Endodermal cell (in vitro differentiated cells): ENCODE results near the gene PLCB3. TPM values are rescaled to one million over a fixed set of nuclear protein-coding genes. Genes with fewer than 3 reads are reported as not detected.

ENCODE experiments used
- DNase-seq: peaks from one replicate; pipeline ENCODE4 v3.0.0-alpha.2; 2017
- H3K27ac ChIP-seq: 2 replicates; pipeline ENCODE4 v1.5.1; 2013; ENCODE audit warnings: mild to moderate bottlenecking, low read depth, low read length, moderate library complexity
- H3K27me3 ChIP-seq: 2 replicates; pipeline ENCODE4 v1.6.1; 2013; ENCODE audit warnings: mild to moderate bottlenecking, low read length, moderate library complexity; ENCODE audit not compliant: insufficient read depth, control insufficient read depth, poor library complexity, severe bottlenecking
- H3K36me3 ChIP-seq: 2 replicates; pipeline ENCODE4 v1.7.0; 2013; ENCODE audit warnings: mild to moderate bottlenecking, low read length, moderate library complexity; ENCODE audit not compliant: control insufficient read depth, insufficient read depth
- H3K4me1 ChIP-seq: one replicate; pipeline ENCODE4 v1.7.0; 2013; ENCODE audit warnings: low read length; ENCODE audit not compliant: control insufficient read depth, insufficient read depth
- H3K4me3 ChIP-seq: 2 replicates; pipeline ENCODE4 v1.5.1; 2013; ENCODE audit warnings: mild to moderate bottlenecking, low read length, moderate library complexity
- H3K9ac ChIP-seq: 2 replicates; pipeline ENCODE4 v1.6.1; 2013; ENCODE audit warnings: mild to moderate bottlenecking, low read length, moderate library complexity; ENCODE audit not compliant: poor library complexity, severe bottlenecking; ENCODE audit errors: extremely low read depth
- H3K9me3 ChIP-seq: 2 replicates; pipeline ENCODE4 v1.6.1; 2013; ENCODE audit warnings: mild to moderate bottlenecking, low read length, moderate library complexity; ENCODE audit not compliant: control insufficient read depth
- H3K27ac Mint-ChIP-seq: 2 replicates; pipeline ENCODE4 v1.8.0; 2020; ENCODE audit warnings: mixed read lengths
- H3K27me3 Mint-ChIP-seq: 2 replicates; pipeline ENCODE4 v1.8.0; 2021; ENCODE audit warnings: mild to moderate bottlenecking, mixed read lengths; ENCODE audit not compliant: insufficient read depth
- H3K36me3 Mint-ChIP-seq: 2 replicates; pipeline ENCODE4 v1.8.0; 2020; ENCODE audit warnings: low read depth, mixed read lengths
- H3K4me1 Mint-ChIP-seq: 2 replicates; pipeline ENCODE4 v1.8.0; 2020; ENCODE audit warnings: mixed read lengths
- H3K4me3 Mint-ChIP-seq: 2 replicates; pipeline ENCODE4 v1.8.0; 2020; ENCODE audit warnings: mild to moderate bottlenecking, moderate library complexity, mixed read lengths
- H3K9me3 Mint-ChIP-seq: 2 replicates; pipeline ENCODE4 v1.8.0; 2020; ENCODE audit warnings: mild to moderate bottlenecking, mixed read lengths
- WGBS, 2 experiments: methylation state at CpG; one replicate each; pipeline versions ENCODE4 v1.1.5 to v1.1.7; 2013; ENCODE audit warnings: missing lambda C conversion rate in 2 of 2, mixed read lengths in 1 of 2; ENCODE audit not compliant: insufficient coverage in 1 of 2, insufficient read length in 1 of 2; 5-methylcytosine and 5-hydroxymethylcytosine counted together
- total RNA-seq, 2 donors: library from RNA; stranded (reverse); fragmentation: NEBNext Ultra II Directional in 1 of 2; extraction: Animal tissue kit (Norgen Biotek cat#: 25700) in 1 of 2; gene quantifications; 2 replicates in 1 of 2; 3 replicates in 1 of 2; pipeline ENCODE4 v1.2.1, GENCODE V29; 2021
- TF ChIP-seq, protein P1 (sequence below): fragments of 200-600 bp; sonication (generic); conservative IDR thresholded peaks from 2 replicates; pipeline ENCODE4 v1.5.0; 2021; ENCODE audit warnings: antibody characterized with exemption, mild to moderate bottlenecking

Gene PLCB3
- total RNA-seq, 2 donors from 2014 or later: 75.0 to 83.2 TPM

DNA sequence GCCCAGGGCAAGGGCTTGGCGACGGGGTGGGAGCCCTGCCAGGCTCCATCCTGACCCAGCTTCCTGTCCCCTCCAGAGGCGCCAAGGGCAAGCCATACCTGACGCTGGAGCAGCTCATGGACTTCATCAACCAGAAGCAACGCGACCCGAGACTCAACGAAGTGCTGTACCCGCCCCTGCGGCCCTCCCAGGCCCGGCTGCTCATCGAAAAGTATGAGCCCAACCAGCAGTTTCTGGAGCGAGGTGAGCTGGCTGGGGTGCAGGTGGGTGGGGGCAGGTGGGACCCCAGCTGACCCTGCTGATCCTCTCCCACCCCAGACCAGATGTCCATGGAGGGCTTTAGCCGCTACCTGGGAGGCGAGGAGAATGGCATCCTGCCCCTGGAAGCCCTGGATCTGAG, 5.0 kb downstream of the PLCB3 start:
- Mint-ChIP-seq H3K9me3 (no peaks in the 10 kb centered on the region), H3K27me3 (no peaks in the 10 kb centered on the region), H3K4me3 (no peak overlapping the region), H3K36me3 (peaks cover 40% of the 10 kb centered on the region), H3K27ac (no peak overlapping the region), H3K4me1 (peaks cover 5% of the 10 kb centered on the region)
- Histone ChIP-seq H3K4me3 (no peak overlapping the region), H3K4me1 (no peaks in the 10 kb centered on the region), H3K27ac (no peak overlapping the region), H3K9me3 (no peaks in the 10 kb centered on the region), H3K36me3 (peaks cover 56% of the 10 kb centered on the region), H3K9ac (no peak overlapping the region), H3K27me3 (no peaks in the 10 kb centered on the region)
- TF ChIP-seq, protein P1, sequence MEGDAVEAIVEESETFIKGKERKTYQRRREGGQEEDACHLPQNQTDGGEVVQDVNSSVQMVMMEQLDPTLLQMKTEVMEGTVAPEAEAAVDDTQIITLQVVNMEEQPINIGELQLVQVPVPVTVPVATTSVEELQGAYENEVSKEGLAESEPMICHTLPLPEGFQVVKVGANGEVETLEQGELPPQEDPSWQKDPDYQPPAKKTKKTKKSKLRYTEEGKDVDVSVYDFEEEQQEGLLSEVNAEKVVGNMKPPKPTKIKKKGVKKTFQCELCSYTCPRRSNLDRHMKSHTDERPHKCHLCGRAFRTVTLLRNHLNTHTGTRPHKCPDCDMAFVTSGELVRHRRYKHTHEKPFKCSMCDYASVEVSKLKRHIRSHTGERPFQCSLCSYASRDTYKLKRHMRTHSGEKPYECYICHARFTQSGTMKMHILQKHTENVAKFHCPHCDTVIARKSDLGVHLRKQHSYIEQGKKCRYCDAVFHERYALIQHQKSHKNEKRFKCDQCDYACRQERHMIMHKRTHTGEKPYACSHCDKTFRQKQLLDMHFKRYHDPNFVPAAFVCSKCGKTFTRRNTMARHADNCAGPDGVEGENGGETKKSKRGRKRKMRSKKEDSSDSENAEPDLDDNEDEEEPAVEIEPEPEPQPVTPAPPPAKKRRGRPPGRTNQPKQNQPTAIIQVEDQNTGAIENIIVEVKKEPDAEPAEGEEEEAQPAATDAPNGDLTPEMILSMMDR: no peak
- 95 to 96% methylated on average over 3 to 15 of the region's 15 CpGs for WGBS, 2 experiments
- DNase-seq: no peak

DNA sequence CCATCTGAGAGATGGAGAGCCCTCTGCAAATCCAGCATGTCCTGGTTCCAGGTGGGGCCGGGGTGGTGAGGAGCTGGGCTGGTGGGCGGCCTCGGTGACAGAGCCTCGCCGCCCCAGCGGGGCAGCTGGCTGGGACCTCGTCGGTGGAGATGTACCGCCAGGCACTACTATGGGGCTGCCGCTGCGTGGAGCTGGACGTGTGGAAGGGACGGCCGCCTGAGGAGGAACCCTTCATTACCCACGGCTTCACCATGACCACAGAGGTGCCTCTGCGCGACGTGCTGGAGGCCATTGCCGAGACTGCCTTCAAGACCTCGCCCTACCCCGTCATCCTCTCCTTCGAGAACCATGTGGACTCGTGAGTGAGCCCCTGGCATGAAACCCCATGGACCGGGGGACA, 7.0 kb downstream of the PLCB3 start:
- peaks cover 55% of the 10 kb centered on the region for H3K36me3 Mint-ChIP-seq
- DNase-seq: no peak
- no peaks in the 10 kb centered on the region for H3K27me3 Mint-ChIP-seq
- no peaks in the 10 kb centered on the region for H3K27me3 ChIP-seq
- 94 to 95% methylated on average over 24 of the region's 24 CpGs for WGBS, 2 experiments
- TF ChIP-seq, protein P1: no peak
- no peaks in the 10 kb centered on the region for H3K9me3 Mint-ChIP-seq
- H3K9ac ChIP-seq: no peak overlapping the region
- H3K36me3 ChIP-seq: peaks cover 66% of the 10 kb centered on the region
- H3K4me1 Mint-ChIP-seq: peaks cover 5% of the 10 kb centered on the region
- no peaks in the 10 kb centered on the region for H3K4me1 ChIP-seq
- no peak overlapping the region for H3K4me3 ChIP-seq
- no peak overlapping the region for H3K4me3 Mint-ChIP-seq
- no peaks in the 10 kb centered on the region for H3K9me3 ChIP-seq
- no peak overlapping the region for H3K27ac Mint-ChIP-seq
- H3K27ac ChIP-seq: no peak overlapping the region

DNA sequence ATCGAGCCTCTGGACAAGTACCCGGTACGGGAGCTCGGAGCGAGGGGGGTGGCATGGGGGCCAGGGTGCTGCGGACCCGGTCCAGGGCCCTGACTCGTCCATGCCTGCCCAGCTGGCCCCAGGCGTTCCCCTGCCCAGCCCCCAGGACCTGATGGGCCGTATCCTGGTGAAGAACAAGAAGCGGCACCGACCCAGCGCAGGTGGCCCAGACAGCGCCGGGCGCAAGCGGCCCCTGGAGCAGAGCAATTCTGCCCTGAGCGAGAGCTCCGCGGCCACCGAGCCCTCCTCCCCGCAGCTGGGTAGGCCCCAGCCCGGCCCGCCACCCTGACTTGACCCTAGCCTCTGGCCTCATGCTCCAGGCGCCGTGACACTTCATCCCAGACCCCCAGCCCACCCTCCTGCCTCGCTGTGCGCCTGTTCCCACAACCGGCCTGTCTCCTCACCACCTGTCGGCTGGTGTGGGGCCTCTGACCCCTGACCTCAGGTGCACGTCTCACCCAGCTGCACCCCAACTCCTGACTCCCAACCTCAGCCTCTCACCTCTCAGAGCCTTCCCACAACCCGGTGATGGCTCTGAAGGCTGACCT, 7.7 kb downstream of the PLCB3 start:
- H3K36me3 Mint-ChIP-seq: peaks cover 53% of the 10 kb centered on the region

More for the DNA sequence above, 7.7 kb downstream of the PLCB3 start:
- Histone ChIP-seq H3K27ac (no peak overlapping the region), H3K9ac (no peak overlapping the region), H3K4me1 (no peaks in the 10 kb centered on the region), H3K9me3 (no peaks in the 10 kb centered on the region), H3K36me3 (peaks cover 70% of the 10 kb centered on the region), H3K27me3 (no peaks in the 10 kb centered on the region), H3K4me3 (no peak overlapping the region)
- Mint-ChIP-seq H3K27ac (no peak overlapping the region), H3K27me3 (no peaks in the 10 kb centered on the region), H3K4me1 (no peaks in the 10 kb centered on the region), H3K9me3 (no peaks in the 10 kb centered on the region), H3K4me3 (no peak overlapping the region)
- TF ChIP-seq, protein P1: no peak
- WGBS, 2 experiments: 95 to 97% methylated on average over 17 to 32 of the region's 32 CpGs
- DNase-seq: no peak
